Measurements from ENCODE around the gene ILRUN.
A peak's percentile ranks its signal among the peaks of the same experiment; 100 is the strongest.

ILRUN gene

GRCh38 chr6:34697544-34697836 lies 923 bp upstream of the ILRUN start:
- DNase-seq (ENCODE audit: low read depth in 1 of 2, low spot score in 1 of 2), result no peak
- Histone ChIP-seq H3K27ac (replicated peaks) (peak overlapping the region; percentile 68), H3K27me3 (ENCODE audit: insufficient read depth, poor library complexity, severe bottlenecking) (no peaks in the 10 kb centered on the region), H3K4me3 (replicated peaks; ENCODE audit: insufficient read depth, low read length) (peak overlapping the region; percentile 53)
- no peak for TF ChIP-seq SPI1 (IDR thresholded peaks at IDR 0.05; ENCODE audit: borderline replicate concordance, low read depth)
- TF ChIP-seq, protein P1, sequence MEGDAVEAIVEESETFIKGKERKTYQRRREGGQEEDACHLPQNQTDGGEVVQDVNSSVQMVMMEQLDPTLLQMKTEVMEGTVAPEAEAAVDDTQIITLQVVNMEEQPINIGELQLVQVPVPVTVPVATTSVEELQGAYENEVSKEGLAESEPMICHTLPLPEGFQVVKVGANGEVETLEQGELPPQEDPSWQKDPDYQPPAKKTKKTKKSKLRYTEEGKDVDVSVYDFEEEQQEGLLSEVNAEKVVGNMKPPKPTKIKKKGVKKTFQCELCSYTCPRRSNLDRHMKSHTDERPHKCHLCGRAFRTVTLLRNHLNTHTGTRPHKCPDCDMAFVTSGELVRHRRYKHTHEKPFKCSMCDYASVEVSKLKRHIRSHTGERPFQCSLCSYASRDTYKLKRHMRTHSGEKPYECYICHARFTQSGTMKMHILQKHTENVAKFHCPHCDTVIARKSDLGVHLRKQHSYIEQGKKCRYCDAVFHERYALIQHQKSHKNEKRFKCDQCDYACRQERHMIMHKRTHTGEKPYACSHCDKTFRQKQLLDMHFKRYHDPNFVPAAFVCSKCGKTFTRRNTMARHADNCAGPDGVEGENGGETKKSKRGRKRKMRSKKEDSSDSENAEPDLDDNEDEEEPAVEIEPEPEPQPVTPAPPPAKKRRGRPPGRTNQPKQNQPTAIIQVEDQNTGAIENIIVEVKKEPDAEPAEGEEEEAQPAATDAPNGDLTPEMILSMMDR (IDR thresholded peaks at IDR 0.05; ENCODE audit: insufficient read depth, low read length), result no peak
- TF ChIP-seq, protein P2, sequence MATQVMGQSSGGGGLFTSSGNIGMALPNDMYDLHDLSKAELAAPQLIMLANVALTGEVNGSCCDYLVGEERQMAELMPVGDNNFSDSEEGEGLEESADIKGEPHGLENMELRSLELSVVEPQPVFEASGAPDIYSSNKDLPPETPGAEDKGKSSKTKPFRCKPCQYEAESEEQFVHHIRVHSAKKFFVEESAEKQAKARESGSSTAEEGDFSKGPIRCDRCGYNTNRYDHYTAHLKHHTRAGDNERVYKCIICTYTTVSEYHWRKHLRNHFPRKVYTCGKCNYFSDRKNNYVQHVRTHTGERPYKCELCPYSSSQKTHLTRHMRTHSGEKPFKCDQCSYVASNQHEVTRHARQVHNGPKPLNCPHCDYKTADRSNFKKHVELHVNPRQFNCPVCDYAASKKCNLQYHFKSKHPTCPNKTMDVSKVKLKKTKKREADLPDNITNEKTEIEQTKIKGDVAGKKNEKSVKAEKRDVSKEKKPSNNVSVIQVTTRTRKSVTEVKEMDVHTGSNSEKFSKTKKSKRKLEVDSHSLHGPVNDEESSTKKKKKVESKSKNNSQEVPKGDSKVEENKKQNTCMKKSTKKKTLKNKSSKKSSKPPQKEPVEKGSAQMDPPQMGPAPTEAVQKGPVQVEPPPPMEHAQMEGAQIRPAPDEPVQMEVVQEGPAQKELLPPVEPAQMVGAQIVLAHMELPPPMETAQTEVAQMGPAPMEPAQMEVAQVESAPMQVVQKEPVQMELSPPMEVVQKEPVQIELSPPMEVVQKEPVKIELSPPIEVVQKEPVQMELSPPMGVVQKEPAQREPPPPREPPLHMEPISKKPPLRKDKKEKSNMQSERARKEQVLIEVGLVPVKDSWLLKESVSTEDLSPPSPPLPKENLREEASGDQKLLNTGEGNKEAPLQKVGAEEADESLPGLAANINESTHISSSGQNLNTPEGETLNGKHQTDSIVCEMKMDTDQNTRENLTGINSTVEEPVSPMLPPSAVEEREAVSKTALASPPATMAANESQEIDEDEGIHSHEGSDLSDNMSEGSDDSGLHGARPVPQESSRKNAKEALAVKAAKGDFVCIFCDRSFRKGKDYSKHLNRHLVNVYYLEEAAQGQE (IDR thresholded peaks at IDR 0.05; ENCODE audit: insufficient replicate concordance, low read depth), result no peak
- no peak for TF ChIP-seq POLR2AphosphoS5 (IDR thresholded peaks at IDR 0.05; ENCODE audit: low read depth)
- TF ChIP-seq GABPA (IDR thresholded peaks at IDR 0.05; ENCODE audit: low read depth), result no peak

- peak overlapping the region; percentile 87 for H3K27ac ChIP-seq (replicated peaks)
- DNase-seq (ENCODE audit: low read depth in 1 of 2, low spot score in 1 of 2), result peak in 1 of 2 experiments; percentile 45
- H3K27me3 ChIP-seq (ENCODE audit: insufficient read depth, poor library complexity, severe bottlenecking), result no peaks in the 10 kb centered on the region
- TF ChIP-seq, protein P2 (IDR thresholded peaks at IDR 0.05; ENCODE audit: insufficient replicate concordance, low read depth), result no peak
- TF ChIP-seq, protein P1 (IDR thresholded peaks at IDR 0.05; ENCODE audit: insufficient read depth, low read length), result no peak
- TF ChIP-seq SPI1 (IDR thresholded peaks at IDR 0.05; ENCODE audit: borderline replicate concordance, low read depth) (no peak), GABPA (IDR thresholded peaks at IDR 0.05; ENCODE audit: low read depth) (no peak), POLR2AphosphoS5 (IDR thresholded peaks at IDR 0.05; ENCODE audit: low read depth) (no peak)
- H3K4me3 ChIP-seq (replicated peaks; ENCODE audit: insufficient read depth, low read length), result peak overlapping the region; percentile 86
These were observed 303 bp downstream of the ILRUN start for GRCh38 chr6:34696189-34696738.

DNA sequence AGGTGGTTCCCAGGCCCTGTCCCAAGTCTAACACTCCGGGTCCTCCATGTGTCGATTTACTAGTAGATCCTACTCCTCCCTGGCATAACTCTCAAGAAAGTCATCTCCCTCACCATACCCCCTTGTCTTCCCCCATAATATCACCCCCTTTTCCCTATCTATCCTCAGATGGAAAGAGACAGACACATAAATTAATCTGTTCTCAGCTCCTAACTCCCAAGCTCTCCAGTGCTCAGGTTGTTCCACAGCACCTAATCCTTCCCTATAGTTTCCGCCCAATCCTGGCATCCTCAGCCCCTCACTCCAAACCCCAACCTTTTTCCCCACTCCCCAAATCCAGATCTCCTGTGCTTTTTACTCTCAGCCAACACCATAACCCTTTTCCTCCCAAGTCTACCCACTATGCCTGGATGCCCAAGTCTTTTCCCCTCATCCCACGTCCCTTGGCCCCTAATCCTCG lies 808 bp downstream of the ILRUN start:
- Histone ChIP-seq H3K27me3 (ENCODE audit: insufficient read depth, poor library complexity, severe bottlenecking) (no peaks in the 10 kb centered on the region), H3K27ac (replicated peaks) (peak overlapping the region; percentile 87), H3K4me3 (replicated peaks; ENCODE audit: insufficient read depth, low read length) (peak overlapping the region; percentile 86)
- DNase-seq (ENCODE audit: low read depth in 1 of 2, low spot score in 1 of 2), result no peak
- TF ChIP-seq, protein P2 (IDR thresholded peaks at IDR 0.05; ENCODE audit: insufficient replicate concordance, low read depth), result no peak
- TF ChIP-seq, protein P1 (IDR thresholded peaks at IDR 0.05; ENCODE audit: insufficient read depth, low read length), result no peak
- TF ChIP-seq POLR2AphosphoS5 (IDR thresholded peaks at IDR 0.05; ENCODE audit: low read depth) (no peak), SPI1 (IDR thresholded peaks at IDR 0.05; ENCODE audit: borderline replicate concordance, low read depth) (no peak), GABPA (IDR thresholded peaks at IDR 0.05; ENCODE audit: low read depth) (no peak)
